ENCODE measurements around the gene MARF1.
"Not testable (repeated sequence)": the region's sequence is repeated elsewhere in the genome, so short reads cannot be mapped to it uniquely, and the experiment has no call there.

Gene MARF1

GRCh38 chr16:15552507-15552906 lies 90.4 kb downstream of the MARF1 start:
- no peak for DNase-seq (ENCODE audit: low read depth)
- no peak for TF ChIP-seq CTCF (conservative IDR thresholded peaks at IDR 0.05; ENCODE audit: low read length)

GRCh38 chr16:15548482-15548891 lies 94.5 kb downstream of the MARF1 start:
- no peak overlapping the region for H3K4me3 ChIP-seq (ENCODE audit: low read length)
- TF ChIP-seq CTCF (conservative IDR thresholded peaks at IDR 0.05; ENCODE audit: low read length): no peak
- DNase-seq (ENCODE audit: low read depth): no peak

More at GRCh38 chr16:15552507-15552906, 90.4 kb downstream of the MARF1 start:
- H3K4me3 ChIP-seq (ENCODE audit: low read length): no peak overlapping the region

DNA sequence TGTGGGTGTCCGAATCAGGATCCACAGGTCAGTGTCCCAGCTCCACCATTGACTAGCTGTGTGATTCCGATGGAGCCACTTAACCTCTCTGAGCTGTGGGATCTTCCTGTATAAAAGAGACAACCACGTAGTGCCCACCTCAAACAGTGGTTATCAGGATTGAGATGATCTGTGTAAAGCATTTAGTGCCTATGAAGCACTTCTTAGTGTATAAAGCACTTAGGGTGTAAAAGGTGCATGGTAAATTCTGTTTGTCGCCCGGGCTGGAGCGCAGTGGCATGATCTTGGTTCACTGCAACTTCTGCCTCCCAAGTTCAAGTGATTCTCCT lies 95.2 kb downstream of the MARF1 start:
- no peak for DNase-seq (ENCODE audit: low read depth)
- TF ChIP-seq CTCF (conservative IDR thresholded peaks at IDR 0.05; ENCODE audit: low read length): no peak
- H3K4me3 ChIP-seq (ENCODE audit: low read length): no peak overlapping the region

DNA sequence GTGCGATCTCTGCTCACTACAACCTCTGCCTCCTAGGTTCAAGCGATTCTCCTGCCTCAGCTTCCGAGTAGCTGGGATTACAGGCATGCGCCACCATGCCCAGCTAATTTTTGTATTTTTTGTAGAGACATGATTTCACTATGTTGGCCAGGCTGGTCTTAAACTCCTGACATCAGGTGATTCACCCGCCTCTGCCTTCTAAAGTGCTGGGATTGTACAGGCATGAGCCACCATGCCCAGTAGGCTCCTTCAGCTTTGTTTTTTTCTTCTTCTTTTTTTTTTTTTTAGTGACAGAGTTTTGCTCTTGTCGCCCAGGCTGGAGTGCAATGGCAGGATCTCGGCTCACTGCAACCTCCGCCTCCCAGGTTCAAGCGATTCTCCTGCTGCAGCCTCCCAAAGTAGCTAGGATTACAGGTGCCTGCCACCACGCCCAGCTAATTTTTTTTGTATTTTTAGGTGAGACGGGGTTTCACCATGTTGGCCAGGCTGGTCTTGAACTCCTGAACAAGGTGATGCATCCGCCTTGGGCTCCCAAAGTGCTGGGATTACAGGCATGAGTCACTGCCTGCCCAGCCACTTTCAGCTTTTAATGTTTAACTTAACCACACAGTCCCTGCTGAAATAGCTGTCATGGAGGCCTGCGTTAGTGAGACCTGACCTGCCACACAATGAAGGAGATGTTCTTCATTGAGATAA lies 95.7 kb downstream of the MARF1 start:
- DNase-seq (ENCODE audit: low read depth); H3K4me3 ChIP-seq (ENCODE audit: low read length): not testable (repeated sequence)

DNA sequence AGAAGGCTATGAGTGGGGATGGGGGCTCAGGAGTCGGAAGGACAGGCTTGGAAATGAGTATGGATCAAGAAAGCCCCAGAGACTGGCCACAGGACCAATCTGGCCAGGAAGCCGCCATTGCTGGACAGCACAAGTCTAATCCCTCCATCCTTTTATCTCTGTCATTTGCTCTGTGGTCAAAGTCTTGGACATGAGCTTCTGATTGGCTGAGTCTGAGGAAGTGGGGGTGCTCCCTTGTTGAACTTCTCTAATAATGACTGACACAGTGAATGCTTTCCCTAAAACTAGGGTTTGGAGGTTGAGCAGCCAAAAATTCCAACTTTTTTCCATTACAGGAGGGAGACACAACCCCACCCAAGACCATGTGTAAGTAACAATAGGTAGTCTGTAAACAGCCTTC lies 97.4 kb downstream of the MARF1 start:
- TF ChIP-seq CTCF (conservative IDR thresholded peaks at IDR 0.05; ENCODE audit: low read length): no peak
- no peak overlapping the region for H3K4me3 ChIP-seq (ENCODE audit: low read length)
- no peak for DNase-seq (ENCODE audit: low read depth)

DNA sequence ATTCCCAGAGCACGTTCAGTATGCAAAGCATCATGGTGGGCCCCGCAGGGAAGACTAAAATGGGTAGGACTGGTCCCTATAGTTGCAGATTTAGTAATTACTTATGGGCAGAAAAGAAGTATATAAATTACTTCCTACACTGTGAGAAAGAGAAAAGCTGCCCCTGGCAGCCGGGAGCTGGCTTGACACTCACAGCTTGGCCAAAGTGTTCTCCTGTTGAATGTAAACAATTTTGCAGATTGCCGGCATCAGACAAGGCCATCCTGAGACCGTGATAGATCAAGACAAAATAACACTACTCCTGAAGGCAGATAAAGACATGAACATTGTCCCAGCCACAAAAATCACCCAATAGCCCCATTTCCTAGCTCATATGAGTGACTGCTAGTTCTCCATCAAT lies 98.5 kb downstream of the MARF1 start:
- TF ChIP-seq CTCF (conservative IDR thresholded peaks at IDR 0.05; ENCODE audit: low read length): no peak
- DNase-seq (ENCODE audit: low read depth): no peak
- H3K4me3 ChIP-seq (ENCODE audit: low read length): no peak overlapping the region
